Measurements from ENCODE around the gene CEP350. TPM values are rescaled to one million over a fixed set of nuclear protein-coding genes. Genes with fewer than 3 reads are reported as not detected.

The CEP350 gene
- total and polyA plus RNA-seq, 2 donors (not counting 1 experiment from before 2014, with no cell fraction given): 19.0 to 101 TPM

- Histone ChIP-seq H3K4me1 (ENCODE audit: control insufficient read depth, extremely low read depth, insufficient read depth, low read length) (peaks cover 9% of the 10 kb centered on the region), H3K4me3 (replicated peaks in 1 of 4; ENCODE audit: control extremely low read depth in 1 of 4, insufficient read depth in 1 of 4, low read depth in 3 of 4, low read length in 4 of 4) (no peak overlapping the region), H3K4me2 (ENCODE audit: extremely low read depth, insufficient read depth, low read length) (no peak overlapping the region), H3K9ac (ENCODE audit: insufficient read depth, low read length) (no peak overlapping the region), H3K9me3 (ENCODE audit: control insufficient read depth, insufficient read depth, low read depth, low read length) (no peaks in the 10 kb centered on the region), H3K27ac (ENCODE audit: insufficient read depth, low read length) (no peak overlapping the region), H4K20me1 (ENCODE audit: control insufficient read depth, extremely low read depth, insufficient read depth, low read length) (no peaks in the 10 kb centered on the region), H3K79me2 (ENCODE audit: control insufficient read depth, insufficient read depth, low read length) (no peaks in the 10 kb centered on the region), H3K36me3 (ENCODE audit: control insufficient read depth, insufficient read depth, low read length) (peaks cover 2% of the 10 kb centered on the region), H3K27me3 (ENCODE audit: control insufficient read depth, insufficient read depth, low read length) (no peaks in the 10 kb centered on the region), H2AFZ (ENCODE audit: low read length) (no peak overlapping the region)
- TF ChIP-seq EZH2 (IDR thresholded peaks at IDR 0.05; ENCODE audit: low read length, missing control alignments) (no peak), CTCF (conservative IDR thresholded peaks at IDR 0.05 in 1 of 2, IDR thresholded peaks at IDR 0.05 in 1 of 2; ENCODE audit: low read depth in 1 of 2, low read length in 2 of 2) (no peak)
- peak; percentile 19 to 60 for DNase-seq (ENCODE audit: low read depth in 2 of 2)
These were observed 71.9 kb downstream of the CEP350 start for GRCh38 chr1:180026556-180026955.

GRCh38 chr1:180027949-180028445 lies 73.4 kb downstream of the CEP350 start:
- Histone ChIP-seq H3K36me3 (ENCODE audit: control insufficient read depth, insufficient read depth, low read length) (peaks cover 2% of the 10 kb centered on the region), H4K20me1 (ENCODE audit: control insufficient read depth, extremely low read depth, insufficient read depth, low read length) (no peaks in the 10 kb centered on the region), H2AFZ (ENCODE audit: low read length) (no peak overlapping the region), H3K4me3 (replicated peaks in 1 of 4; ENCODE audit: control extremely low read depth in 1 of 4, insufficient read depth in 1 of 4, low read depth in 3 of 4, low read length in 4 of 4) (no peak overlapping the region), H3K4me2 (ENCODE audit: extremely low read depth, insufficient read depth, low read length) (peak overlapping the region; percentile 6), H3K79me2 (ENCODE audit: control insufficient read depth, insufficient read depth, low read length) (no peaks in the 10 kb centered on the region), H3K9ac (ENCODE audit: insufficient read depth, low read length) (no peak overlapping the region), H3K27ac (ENCODE audit: insufficient read depth, low read length) (no peak overlapping the region), H3K27me3 (ENCODE audit: control insufficient read depth, insufficient read depth, low read length) (no peaks in the 10 kb centered on the region), H3K4me1 (ENCODE audit: control insufficient read depth, extremely low read depth, insufficient read depth, low read length) (peaks cover 9% of the 10 kb centered on the region), H3K9me3 (ENCODE audit: control insufficient read depth, insufficient read depth, low read depth, low read length) (no peaks in the 10 kb centered on the region)
- DNase-seq (ENCODE audit: low read depth in 2 of 2): peak; percentile 82
- no peak for TF ChIP-seq EZH2 (IDR thresholded peaks at IDR 0.05; ENCODE audit: low read length, missing control alignments)
- no peak for TF ChIP-seq CTCF (conservative IDR thresholded peaks at IDR 0.05 in 1 of 2, IDR thresholded peaks at IDR 0.05 in 1 of 2; ENCODE audit: low read depth in 1 of 2, low read length in 2 of 2)

GRCh38 chr1:180028864-180029263 lies 74.3 kb downstream of the CEP350 start:
- peaks cover 2% of the 10 kb centered on the region for H3K36me3 ChIP-seq (ENCODE audit: control insufficient read depth, insufficient read depth, low read length)
- H3K27me3 ChIP-seq (ENCODE audit: control insufficient read depth, insufficient read depth, low read length): no peaks in the 10 kb centered on the region
- no peaks in the 10 kb centered on the region for H3K9me3 ChIP-seq (ENCODE audit: control insufficient read depth, insufficient read depth, low read depth, low read length)
- DNase-seq (ENCODE audit: low read depth in 2 of 2): no peak
- no peak overlapping the region for H3K4me2 ChIP-seq (ENCODE audit: extremely low read depth, insufficient read depth, low read length)
- H3K27ac ChIP-seq (ENCODE audit: insufficient read depth, low read length): no peak overlapping the region
- peaks cover 9% of the 10 kb centered on the region for H3K4me1 ChIP-seq (ENCODE audit: control insufficient read depth, extremely low read depth, insufficient read depth, low read length)
- TF ChIP-seq CTCF (conservative IDR thresholded peaks at IDR 0.05 in 1 of 2, IDR thresholded peaks at IDR 0.05 in 1 of 2; ENCODE audit: low read depth in 1 of 2, low read length in 2 of 2) (peak in 1 of 2 donors; percentile 23), EZH2 (IDR thresholded peaks at IDR 0.05; ENCODE audit: low read length, missing control alignments) (no peak)
- H2AFZ ChIP-seq (ENCODE audit: low read length): no peak overlapping the region
- H4K20me1 ChIP-seq (ENCODE audit: control insufficient read depth, extremely low read depth, insufficient read depth, low read length): no peaks in the 10 kb centered on the region
- H3K79me2 ChIP-seq (ENCODE audit: control insufficient read depth, insufficient read depth, low read length): no peaks in the 10 kb centered on the region
- H3K9ac ChIP-seq (ENCODE audit: insufficient read depth, low read length): no peak overlapping the region
- H3K4me3 ChIP-seq (replicated peaks in 1 of 4; ENCODE audit: control extremely low read depth in 1 of 4, insufficient read depth in 1 of 4, low read depth in 3 of 4, low read length in 4 of 4): no peak overlapping the region
